ENCODE results near the gene CDKN1C.
A peak's percentile ranks its signal among the peaks of the same experiment; 100 is the strongest.

CDKN1C gene

DNA sequence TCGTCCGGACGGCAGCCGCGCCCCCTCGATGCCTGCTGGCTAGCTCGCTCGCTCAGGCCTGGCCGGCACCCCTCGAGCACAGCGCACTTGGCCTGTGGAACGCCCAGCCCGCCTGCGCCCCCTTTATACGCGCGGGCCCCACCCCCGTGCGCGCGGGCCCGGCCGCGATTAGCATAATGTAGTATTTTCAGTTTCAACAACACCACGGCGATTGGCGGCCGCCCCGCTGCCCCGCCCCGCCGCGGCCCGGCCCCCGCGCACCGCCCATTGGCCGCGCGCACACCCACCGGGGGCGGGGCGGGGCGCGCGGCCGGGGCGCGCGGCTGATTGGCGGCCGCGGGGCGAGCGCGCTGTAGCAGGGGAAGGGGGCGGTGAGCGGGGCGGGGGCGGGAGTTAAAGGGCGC is at the start of gene CDKN1C:
Gene CDKN1C (minus strand): TSS at position 98 of the 404 bp plus-strand sequence. CDS start 319 bp downstream, outside the sequence.
- peak; percentile 89 for DNase-seq

GRCh38 chr11:2934611-2935239 is 49.1 kb upstream of the CDKN1C start:
- DNase-seq: no peak

- DNase-seq: no peak
Observed at GRCh38 chr11:2934021-2934550, 48.5 kb upstream of the CDKN1C start.

GRCh38 chr11:2933375-2934020 is 47.9 kb upstream of the CDKN1C start:
- no peak for DNase-seq

DNA sequence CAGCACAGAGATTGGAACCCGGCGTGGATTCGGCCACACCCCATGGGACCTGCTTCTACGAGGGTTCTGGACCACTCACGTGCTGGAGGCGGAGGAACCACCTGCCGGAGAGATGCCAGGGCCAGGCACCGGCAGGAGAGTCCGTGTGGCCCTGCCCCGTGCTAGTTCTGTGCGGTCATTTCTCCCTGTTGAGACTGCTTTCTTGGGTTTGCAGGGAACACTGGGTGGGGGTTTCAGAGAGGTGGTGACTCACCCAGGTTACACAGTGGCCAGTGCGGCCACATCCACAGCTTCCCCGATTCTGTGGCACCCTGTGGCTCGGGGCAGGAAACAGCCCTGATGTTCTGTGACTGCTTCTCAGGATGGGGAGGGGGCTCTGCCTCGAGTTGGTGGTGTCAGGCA is 47.3 kb upstream of the CDKN1C start:
- no peak for DNase-seq

GRCh38 chr11:2931771-2932738 is 46.5 kb upstream of the CDKN1C start:
- no peak for DNase-seq

DNA sequence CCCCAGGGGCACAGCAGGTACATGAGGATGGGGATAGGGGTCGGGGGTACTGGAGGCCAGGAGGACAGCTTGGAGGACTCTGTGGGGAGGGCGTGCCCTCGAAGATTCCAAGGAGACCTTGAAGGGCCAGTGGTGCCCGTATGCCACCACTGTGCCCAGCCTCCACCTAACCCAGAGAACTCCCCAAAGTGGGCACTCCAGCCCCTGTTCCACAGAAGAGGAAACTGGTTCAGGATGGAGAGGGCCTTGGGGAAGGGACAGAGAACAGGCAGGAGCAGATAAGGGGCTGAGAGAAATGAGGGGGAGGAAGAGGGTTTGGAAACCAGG is 45.8 kb upstream of the CDKN1C start:
- DNase-seq: no peak

- peak; percentile 77 for DNase-seq
Observed at GRCh38 chr11:2930704-2931419, 45.3 kb upstream of the CDKN1C start.

- peak; percentile 77 for DNase-seq
Observed at GRCh38 chr11:2929950-2930703, 44.6 kb upstream of the CDKN1C start.

DNA sequence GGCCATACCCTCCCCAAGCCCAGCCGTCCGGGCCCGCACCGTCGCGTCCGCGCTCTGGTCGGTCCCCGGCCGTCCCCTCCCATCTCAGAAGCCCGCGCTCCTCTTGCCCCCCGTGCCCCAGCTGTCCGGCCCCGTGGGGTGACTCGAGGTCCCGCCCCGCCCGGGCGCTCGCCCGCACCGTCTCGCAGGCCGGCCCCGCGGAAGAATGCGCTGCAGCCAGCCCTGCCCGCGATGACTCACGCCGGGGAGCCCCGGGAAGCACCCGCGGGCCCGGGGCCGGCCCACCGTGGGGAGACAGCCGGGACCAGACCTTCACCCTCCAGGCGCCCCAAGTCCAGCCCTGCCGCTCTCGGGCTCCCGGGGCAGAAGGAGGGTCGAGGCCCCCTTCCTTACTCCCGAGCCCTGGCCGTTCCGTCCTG is 44.0 kb upstream of the CDKN1C start:
- peak; percentile 76 for DNase-seq

- peak; percentile 81 for DNase-seq
Observed at GRCh38 chr11:2928605-2929530, 43.3 kb upstream of the CDKN1C start, which contains the start of gene PHLDA2. TSS of gene PHLDA2 (minus strand) at chr11:2929420. CDS start at chr11:2929364, 56 bp downstream.

GRCh38 chr11:2927851-2928604 is 42.5 kb upstream of the CDKN1C start:
- DNase-seq: no peak

DNA sequence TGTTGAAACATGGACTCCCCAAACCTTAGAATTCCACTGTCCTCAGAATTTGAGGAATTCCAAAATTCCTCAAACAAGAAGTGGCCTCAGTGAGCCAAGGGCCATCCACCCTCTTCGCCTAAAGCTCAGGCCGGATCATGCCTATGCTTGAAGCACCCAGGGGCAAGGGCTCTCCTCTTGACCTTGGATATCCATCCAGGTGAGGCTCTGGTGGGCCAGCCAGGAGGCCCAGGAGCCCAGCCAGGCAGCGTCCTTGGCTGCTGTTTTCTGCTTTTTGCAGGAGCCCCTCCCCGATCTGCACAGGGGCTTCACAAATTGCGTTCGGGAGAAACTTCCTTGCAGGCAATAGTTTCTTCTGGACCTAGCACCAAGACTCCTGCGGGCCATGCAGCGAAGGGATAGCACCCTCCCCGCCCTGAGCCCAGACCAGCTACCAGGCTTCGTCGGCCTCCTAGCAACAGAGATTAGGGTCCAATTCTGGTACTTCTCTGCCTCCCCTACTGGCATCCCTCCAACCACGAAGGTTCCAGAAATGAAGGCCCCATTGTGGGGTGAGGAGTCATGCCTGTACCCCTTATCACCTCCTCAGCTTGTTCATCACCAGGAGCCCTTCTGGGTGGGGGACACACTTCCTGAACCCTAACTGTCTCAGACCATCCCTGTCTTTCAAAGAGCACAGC is 41.7 kb upstream of the CDKN1C start:
- DNase-seq: no peak

- no peak for DNase-seq
Observed at GRCh38 chr11:2926611-2927051, 41.1 kb upstream of the CDKN1C start.

DNA sequence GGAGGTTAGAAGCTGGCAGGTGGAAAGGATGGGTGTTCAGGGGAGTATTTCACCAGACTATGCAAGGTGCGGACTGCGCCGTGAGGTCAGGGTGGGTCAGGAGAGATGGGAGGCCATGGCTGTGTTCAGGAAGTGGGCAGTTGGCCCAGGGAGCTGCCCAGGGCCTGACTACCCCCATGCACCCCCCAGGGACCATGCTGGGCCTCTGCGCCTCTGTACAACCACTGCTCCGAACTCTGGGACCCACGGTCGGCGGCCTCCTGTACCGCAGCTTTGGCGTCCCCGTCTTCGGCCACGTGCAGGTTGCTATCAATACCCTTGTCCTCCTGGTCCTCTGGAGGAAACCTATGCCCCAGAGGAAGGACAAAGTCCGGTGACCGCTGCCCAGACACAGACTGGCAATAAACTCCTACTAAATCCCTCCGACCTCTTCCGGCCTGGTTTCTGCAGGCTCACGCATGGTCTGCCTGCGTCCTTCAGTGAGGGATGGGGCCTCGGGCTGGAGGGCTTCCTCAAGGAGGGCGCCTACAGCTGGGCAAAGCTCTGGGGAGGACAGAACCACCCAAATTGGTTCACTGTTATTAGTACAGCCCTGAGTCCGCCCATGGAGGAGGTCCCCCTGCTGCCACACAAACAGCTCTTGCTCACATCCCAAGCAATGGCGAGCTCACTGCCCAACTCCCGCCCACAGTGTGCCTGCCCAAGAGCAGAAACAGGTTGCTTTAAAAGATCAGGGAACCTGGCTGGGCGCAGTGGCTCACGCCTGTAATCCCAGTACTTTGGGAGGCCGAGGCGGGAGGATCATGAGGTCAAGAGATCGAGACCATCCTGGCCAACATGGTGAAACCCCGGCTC is 39.5 kb upstream of the CDKN1C start:
- DNase-seq: no peak

GRCh38 chr11:2924381-2924780 is 38.8 kb upstream of the CDKN1C start:
- no peak for DNase-seq

DNA sequence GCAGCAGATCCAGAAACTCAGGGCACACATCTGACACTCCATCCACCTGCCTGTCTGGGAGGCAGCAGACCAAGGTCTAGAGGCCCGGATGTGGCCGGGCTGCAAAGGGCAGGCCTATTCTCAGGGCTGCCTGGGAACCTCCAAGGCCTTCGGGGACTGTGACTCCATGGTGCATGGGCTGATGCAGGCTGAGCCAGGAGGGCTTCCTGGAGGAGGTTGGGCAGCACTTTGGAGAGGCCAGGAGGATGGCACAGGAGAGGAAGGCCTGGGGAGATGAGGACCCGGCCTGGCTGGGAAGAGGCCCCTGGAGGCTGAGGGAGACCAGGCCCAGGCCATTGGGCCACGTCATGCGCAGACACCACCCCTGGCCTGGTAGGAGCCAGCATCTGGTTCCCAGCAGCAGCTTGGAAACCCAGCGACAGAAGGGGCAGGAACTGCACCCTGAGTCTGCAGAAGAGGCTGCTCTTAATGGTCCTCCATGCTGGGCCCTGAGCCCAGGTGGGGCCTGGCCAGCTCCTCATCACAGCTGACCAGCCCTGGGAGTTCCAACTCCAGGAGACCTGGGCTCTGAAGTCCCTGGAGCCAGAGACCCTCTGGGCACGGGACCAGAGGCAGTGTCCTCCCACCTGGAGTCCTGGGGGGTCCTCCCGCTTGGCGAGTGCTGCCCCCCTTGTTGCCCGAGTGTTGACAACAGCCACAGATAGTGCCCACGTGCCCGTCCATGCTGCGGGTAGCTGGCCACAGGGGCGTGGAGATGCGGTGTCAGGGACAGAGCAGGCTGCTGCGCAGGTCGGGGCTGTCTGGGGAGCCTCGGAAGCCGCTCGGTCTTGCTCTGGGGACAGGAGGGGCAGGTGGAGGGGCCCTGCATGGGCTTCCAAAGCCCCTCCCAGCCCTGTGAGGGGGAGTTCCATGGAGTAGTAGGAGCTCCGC is 38.1 kb upstream of the CDKN1C start:
- no peak for DNase-seq

All from activated CD8-positive, alpha-beta memory T cell treated with anti-CD3 and anti-CD28 coated beads for 24 hours (primary cell).